Astrocyte (in vitro differentiated cells and primary cell): ENCODE measurements around the gene TRIM14. TPM values are rescaled to one million over a fixed set of nuclear protein-coding genes. Genes with fewer than 3 reads are reported as not detected.
A peak's percentile ranks its signal among the peaks of the same experiment; 100 is the strongest.

ENCODE experiments used
- DNase-seq: peaks from one replicate; pipeline ENCODE4 v3.0.0-alpha.2; 2010; ENCODE audit warnings: low read depth
- FAIRE-seq: peaks from 2 replicates; lab custom pipeline; 2011; peaks lifted over from hg19 to GRCh38; lab: Jason Lieb, UNC
- H2AFZ ChIP-seq: 2 replicates; pipeline ENCODE4 v1.6.0; 2012; ENCODE audit warnings: low read depth, low read length, inconsistent platforms
- H3K27ac ChIP-seq: 2 replicates; pipeline ENCODE4 v1.5.1; 2011; ENCODE audit warnings: low read depth, low read length, inconsistent platforms
- H3K27me3 ChIP-seq: 2 replicates; pipeline ENCODE4 v1.6.0; 2011; ENCODE audit warnings: low read length, inconsistent platforms; ENCODE audit not compliant: insufficient read depth
- H3K36me3 ChIP-seq: 2 replicates; pipeline ENCODE4 v1.5.1; 2011; ENCODE audit warnings: low read length, inconsistent platforms; ENCODE audit not compliant: insufficient read depth
- H3K4me1 ChIP-seq: 2 replicates; pipeline ENCODE4 v1.5.1; 2011; ENCODE audit warnings: low read length, inconsistent platforms; ENCODE audit not compliant: insufficient read depth
- H3K4me2 ChIP-seq: 2 replicates; pipeline ENCODE4 v1.6.0; 2012; ENCODE audit warnings: low read length, inconsistent platforms
- H3K4me3 ChIP-seq: 2 replicates; pipeline ENCODE4 v1.5.1; 2011; ENCODE audit warnings: low read depth, mild to moderate bottlenecking, low read length, inconsistent platforms; ENCODE audit not compliant: insufficient read depth
- H3K79me2 ChIP-seq: 2 replicates; pipeline ENCODE4 v1.6.0; 2012; ENCODE audit warnings: mild to moderate bottlenecking, low read length, inconsistent platforms; ENCODE audit not compliant: insufficient read depth
- H3K9ac ChIP-seq: 2 replicates; pipeline ENCODE4 v1.6.0; 2012; ENCODE audit warnings: mild to moderate bottlenecking, low read length, inconsistent platforms
- H3K9me3 ChIP-seq: 2 replicates; pipeline ENCODE4 v1.5.1; 2012; ENCODE audit warnings: low read depth, mild to moderate bottlenecking, low read length, inconsistent platforms; ENCODE audit not compliant: insufficient read depth
- H4K20me1 ChIP-seq: 2 replicates; pipeline ENCODE4 v1.6.0; 2012; ENCODE audit warnings: low read length, inconsistent platforms; ENCODE audit not compliant: insufficient read depth
- H3K27ac Mint-ChIP-seq: one replicate; pipeline ENCODE4 v1.8.0; 2021; ENCODE audit warnings: mild to moderate bottlenecking, mixed read lengths; ENCODE audit not compliant: unreplicated experiment
- H3K27me3 Mint-ChIP-seq: one replicate; pipeline ENCODE4 v1.8.0; 2021; ENCODE audit warnings: low read depth, mixed read lengths; ENCODE audit not compliant: unreplicated experiment
- H3K36me3 Mint-ChIP-seq: one replicate; pipeline ENCODE4 v1.8.0; 2021; ENCODE audit warnings: low read depth, mixed read lengths; ENCODE audit not compliant: unreplicated experiment
- H3K4me1 Mint-ChIP-seq: one replicate; pipeline ENCODE4 v1.8.0; 2021; ENCODE audit warnings: low read depth, mixed read lengths; ENCODE audit not compliant: unreplicated experiment
- H3K4me3 Mint-ChIP-seq: one replicate; pipeline ENCODE4 v1.8.0; 2021; ENCODE audit warnings: mild to moderate bottlenecking, moderate library complexity, mixed read lengths; ENCODE audit not compliant: unreplicated experiment
- H3K9me3 Mint-ChIP-seq: one replicate; pipeline ENCODE4 v1.8.0; 2021; ENCODE audit warnings: mild to moderate bottlenecking, mixed read lengths; ENCODE audit not compliant: unreplicated experiment
- EZH2 ChIP-seq: IDR thresholded peaks from 2 replicates; pipeline ENCODE4 v1.6.1; 2012; ENCODE audit warnings: mild to moderate bottlenecking, low read length, inconsistent platforms; ENCODE audit not compliant: insufficient read depth
- total RNA-seq: library from RNA; stranded (reverse); gene quantifications from 2 replicates; pipeline ENCODE4 v1.2.1, GENCODE V29; 2021
- TF ChIP-seq, protein P1 (sequence below): IDR thresholded peaks from 2 replicates; pipeline ENCODE4 v1.5.1; 2011; ENCODE audit warnings: low read depth, mild to moderate bottlenecking, inconsistent platforms, low read length, moderate library complexity; ENCODE audit not compliant: insufficient read depth

Gene TRIM14
- total RNA-seq, 1 donor from 2014 or later, result 34.1 TPM

DNA sequence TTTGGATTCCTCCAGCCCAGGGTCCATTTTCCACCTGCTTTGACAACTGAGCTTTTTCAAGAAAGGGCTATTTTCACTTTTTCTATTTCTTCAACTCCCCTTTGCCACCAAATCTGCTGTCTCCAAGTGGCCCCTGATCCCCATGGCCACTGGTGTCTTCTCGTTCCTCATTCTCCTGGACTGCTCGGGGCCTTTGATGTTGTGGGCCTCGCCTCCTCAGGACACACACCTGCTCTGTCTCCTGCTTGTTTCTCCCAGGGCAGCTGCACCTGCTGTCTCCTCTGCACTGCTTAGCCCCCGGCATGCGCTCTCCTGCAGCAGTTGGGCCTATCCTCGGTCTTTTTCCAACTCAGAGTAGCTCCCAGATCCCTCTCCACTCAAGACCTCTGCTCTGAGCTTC, 78.8 kb downstream of the TRIM14 start:
- Mint-ChIP-seq H3K36me3 (no peaks in the 10 kb centered on the region), H3K4me3 (no peak overlapping the region), H3K4me1 (peaks cover 9% of the 10 kb centered on the region), H3K27me3 (peaks cover 11% of the 10 kb centered on the region), H3K9me3 (no peaks in the 10 kb centered on the region), H3K27ac (peak overlapping the region; percentile 7)
- no peak overlapping the region for H3K27ac ChIP-seq
- no peak overlapping the region for H3K4me3 ChIP-seq
- H3K4me1 ChIP-seq, result peaks cover 19% of the 10 kb centered on the region
- H4K20me1 ChIP-seq, result no peaks in the 10 kb centered on the region
- H3K9ac ChIP-seq, result no peak overlapping the region
- TF ChIP-seq, protein P1, sequence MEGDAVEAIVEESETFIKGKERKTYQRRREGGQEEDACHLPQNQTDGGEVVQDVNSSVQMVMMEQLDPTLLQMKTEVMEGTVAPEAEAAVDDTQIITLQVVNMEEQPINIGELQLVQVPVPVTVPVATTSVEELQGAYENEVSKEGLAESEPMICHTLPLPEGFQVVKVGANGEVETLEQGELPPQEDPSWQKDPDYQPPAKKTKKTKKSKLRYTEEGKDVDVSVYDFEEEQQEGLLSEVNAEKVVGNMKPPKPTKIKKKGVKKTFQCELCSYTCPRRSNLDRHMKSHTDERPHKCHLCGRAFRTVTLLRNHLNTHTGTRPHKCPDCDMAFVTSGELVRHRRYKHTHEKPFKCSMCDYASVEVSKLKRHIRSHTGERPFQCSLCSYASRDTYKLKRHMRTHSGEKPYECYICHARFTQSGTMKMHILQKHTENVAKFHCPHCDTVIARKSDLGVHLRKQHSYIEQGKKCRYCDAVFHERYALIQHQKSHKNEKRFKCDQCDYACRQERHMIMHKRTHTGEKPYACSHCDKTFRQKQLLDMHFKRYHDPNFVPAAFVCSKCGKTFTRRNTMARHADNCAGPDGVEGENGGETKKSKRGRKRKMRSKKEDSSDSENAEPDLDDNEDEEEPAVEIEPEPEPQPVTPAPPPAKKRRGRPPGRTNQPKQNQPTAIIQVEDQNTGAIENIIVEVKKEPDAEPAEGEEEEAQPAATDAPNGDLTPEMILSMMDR, result no peak
- no peak for TF ChIP-seq EZH2
- no peak overlapping the region for H3K4me2 ChIP-seq
- no peak for FAIRE-seq
- no peak for DNase-seq
- no peaks in the 10 kb centered on the region for H3K27me3 ChIP-seq
- no peaks in the 10 kb centered on the region for H3K79me2 ChIP-seq
- no peaks in the 10 kb centered on the region for H3K9me3 ChIP-seq
- H2AFZ ChIP-seq, result no peak overlapping the region
- no peaks in the 10 kb centered on the region for H3K36me3 ChIP-seq

DNA sequence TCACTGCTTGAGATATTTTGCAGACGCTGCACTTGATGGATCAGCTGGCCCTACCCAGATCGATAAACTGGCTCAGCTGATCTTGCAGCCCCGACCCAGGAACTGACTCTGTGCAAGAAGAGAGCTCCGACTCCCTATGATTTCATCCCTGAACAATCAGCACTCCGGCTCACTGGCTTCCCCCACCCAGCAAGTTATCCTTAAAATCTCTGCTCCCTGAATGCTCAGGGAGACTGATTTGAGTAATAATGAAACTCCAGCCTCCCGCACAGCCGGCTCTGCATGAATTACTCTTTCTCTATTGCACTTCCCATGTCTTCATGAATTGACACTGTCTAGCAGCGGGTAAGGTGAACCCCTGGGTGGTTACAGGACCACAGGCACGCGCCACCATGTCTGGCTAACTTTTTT, 79.4 kb downstream of the TRIM14 start:
- no peak overlapping the region for H3K27ac Mint-ChIP-seq
- peaks cover 23% of the 10 kb centered on the region for H3K4me1 ChIP-seq

DNA sequence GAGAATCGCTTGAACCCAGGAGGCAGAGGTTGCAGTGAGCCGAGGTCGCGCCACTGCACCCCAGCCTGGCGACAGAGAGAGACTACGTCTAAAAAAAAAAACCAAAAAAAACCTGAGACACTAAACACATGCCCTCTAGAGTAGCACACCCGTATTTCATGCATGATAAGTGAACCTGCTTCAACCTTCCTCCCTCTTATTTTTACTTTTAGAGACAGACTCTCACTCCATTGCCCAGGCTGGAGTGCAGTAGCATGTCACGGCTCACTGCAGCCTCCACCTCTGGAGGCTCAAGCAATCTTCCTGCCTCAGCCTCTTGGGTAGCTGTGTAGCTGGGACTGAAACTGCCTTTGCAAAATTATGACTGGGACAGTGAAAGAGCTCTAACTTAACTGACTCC, 80.1 kb downstream of the TRIM14 start:
- H3K27ac ChIP-seq, result no peak overlapping the region
- Mint-ChIP-seq H3K9me3 (no peaks in the 10 kb centered on the region), H3K27me3 (peaks cover 9% of the 10 kb centered on the region), H3K4me3 (no peak overlapping the region), H3K4me1 (peaks cover 9% of the 10 kb centered on the region), H3K27ac (no peak overlapping the region), H3K36me3 (no peaks in the 10 kb centered on the region)
- H2AFZ ChIP-seq, result no peak overlapping the region
- no peak for DNase-seq
- peaks cover 23% of the 10 kb centered on the region for H3K4me1 ChIP-seq
- no peak overlapping the region for H3K9ac ChIP-seq
- TF ChIP-seq EZH2, result no peak
- TF ChIP-seq, protein P1, result no peak
- no peaks in the 10 kb centered on the region for H3K9me3 ChIP-seq
- H3K4me3 ChIP-seq, result no peak overlapping the region
- H3K79me2 ChIP-seq, result no peaks in the 10 kb centered on the region
- FAIRE-seq, result no peak
- no peak overlapping the region for H3K4me2 ChIP-seq
- no peaks in the 10 kb centered on the region for H4K20me1 ChIP-seq
- no peaks in the 10 kb centered on the region for H3K36me3 ChIP-seq
- no peaks in the 10 kb centered on the region for H3K27me3 ChIP-seq

More for the DNA sequence above, 79.4 kb downstream of the TRIM14 start:
- Mint-ChIP-seq H3K36me3 (no peaks in the 10 kb centered on the region), H3K9me3 (no peaks in the 10 kb centered on the region), H3K27me3 (peaks cover 9% of the 10 kb centered on the region), H3K4me3 (no peak overlapping the region), H3K4me1 (peaks cover 9% of the 10 kb centered on the region)
- H3K27ac ChIP-seq, result no peak overlapping the region
- H2AFZ ChIP-seq, result no peak overlapping the region
- peak overlapping the region; percentile 39 for H3K4me2 ChIP-seq
- FAIRE-seq, result no peak
- DNase-seq, result peak; percentile 16
- H4K20me1 ChIP-seq, result no peaks in the 10 kb centered on the region
- H3K79me2 ChIP-seq, result no peaks in the 10 kb centered on the region
- H3K4me3 ChIP-seq, result no peak overlapping the region
- TF ChIP-seq, protein P1, result no peak
- no peak for TF ChIP-seq EZH2
- no peaks in the 10 kb centered on the region for H3K27me3 ChIP-seq
- H3K9ac ChIP-seq, result no peak overlapping the region
- H3K36me3 ChIP-seq, result no peaks in the 10 kb centered on the region
- no peaks in the 10 kb centered on the region for H3K9me3 ChIP-seq
